HFF-Myc (cell line): ENCODE data around the gene BLM.

Experiments used
- DNase-seq: peaks from one replicate; pipeline ENCODE4 v3.0.0-alpha.2; 2011; ENCODE audit warnings: low read depth; ENCODE audit errors: extremely low read depth
- H3K4me3 ChIP-seq: replicated peaks from 2 replicates; pipeline ENCODE4 v1.5.1; 2011; ENCODE audit warnings: low read depth, mild to moderate bottlenecking, control low read depth, low read length
- CTCF ChIP-seq: IDR thresholded peaks from 2 replicates; pipeline ENCODE4 v1.5.1; 2012; ENCODE audit warnings: mild to moderate bottlenecking, low read depth, low read length, control low read depth; ENCODE audit errors: missing control alignments

BLM gene

GRCh38 chr15:90817117-90818057 lies 100.2 kb downstream of the BLM start:
- TF ChIP-seq CTCF, result no peak
- DNase-seq, result no peak
- H3K4me3 ChIP-seq, result no peak overlapping the region

GRCh38 chr15:90818251-90819210 lies 101.4 kb downstream of the BLM start:
- TF ChIP-seq CTCF, result peak; percentile 12
- DNase-seq, result no peak
- no peak overlapping the region for H3K4me3 ChIP-seq

DNA sequence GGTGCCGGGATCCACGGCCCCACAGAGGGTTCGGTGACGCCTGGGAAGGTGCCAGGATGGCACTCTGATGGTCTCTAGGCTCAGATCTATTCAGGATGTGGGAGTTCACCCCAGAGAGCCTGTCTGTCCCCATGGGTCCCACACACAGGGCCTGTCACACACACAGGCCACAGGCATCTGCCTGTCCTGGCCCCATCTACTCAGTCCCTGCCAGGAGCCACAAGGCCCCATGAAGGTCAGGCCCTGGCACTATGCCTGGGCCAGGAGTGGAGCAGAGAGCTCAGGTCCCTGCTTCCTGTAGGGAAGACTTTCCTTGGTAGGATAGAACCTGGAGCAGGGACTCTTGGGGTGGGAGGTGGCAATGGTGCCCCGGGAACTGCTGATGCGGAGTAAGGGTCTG lies 102.2 kb downstream of the BLM start:
- DNase-seq, result no peak
- TF ChIP-seq CTCF, result no peak
- H3K4me3 ChIP-seq, result no peak overlapping the region

DNA sequence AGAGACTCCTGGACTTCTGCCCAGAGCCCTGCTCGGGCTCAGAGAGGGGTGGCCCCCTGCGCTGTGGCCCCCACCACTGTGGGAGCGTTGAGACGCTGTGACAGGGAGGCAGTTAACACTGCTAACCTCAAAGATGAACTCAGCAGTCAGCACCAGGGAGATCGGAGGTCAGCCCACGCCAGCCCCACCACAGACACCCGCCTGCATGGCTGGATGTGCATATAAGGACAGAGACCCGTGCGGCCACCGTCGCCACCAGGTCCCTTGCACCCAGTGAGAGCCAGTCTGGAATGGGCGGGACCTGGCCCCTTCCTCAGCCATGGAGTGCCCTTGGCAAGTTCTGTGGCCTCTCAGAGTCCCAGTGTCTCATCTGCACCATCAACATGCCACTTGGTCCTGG lies 102.7 kb downstream of the BLM start:
- no peak for TF ChIP-seq CTCF
- DNase-seq, result no peak
- H3K4me3 ChIP-seq, result no peak overlapping the region

GRCh38 chr15:90820481-90820880 lies 103.3 kb downstream of the BLM start:
- DNase-seq, result no peak
- no peak for TF ChIP-seq CTCF
- no peak overlapping the region for H3K4me3 ChIP-seq

- DNase-seq, result no peak
- H3K4me3 ChIP-seq, result no peak overlapping the region
- TF ChIP-seq CTCF, result no peak
Observed at GRCh38 chr15:90822204-90822955, 105.2 kb downstream of the BLM start.
